Activated gamma-delta T cell treated with anti-CD3 and anti-CD28 coated beads, Interleukin-2, amount 50 U/mL, for 16 hours (primary cell): Measurements from ENCODE around the gene GDPD2.
A peak's percentile ranks its signal among the peaks of the same experiment; 100 is the strongest.

Source experiments
- DNase-seq: peaks from one replicate; pipeline ENCODE4 v3.0.0-alpha.2; 2020; ENCODE audit warnings: low read depth

GDPD2 gene

GRCh38 chrX:70437921-70438665 lies 15.0 kb downstream of the GDPD2 start:
- no peak for DNase-seq

GRCh38 chrX:70439016-70439415 lies 15.9 kb downstream of the GDPD2 start:
- DNase-seq, result no peak

- DNase-seq, result no peak
Measured at GRCh38 chrX:70442224-70442623, 19.1 kb downstream of the GDPD2 start.

GRCh38 chrX:70444326-70444945 lies 21.3 kb downstream of the GDPD2 start, which contains the start of gene DLG3:
DLG3 (plus strand) TSS chrX:70444835; CDS start chrX:70445202, 367 bp downstream.
- DNase-seq, result no peak

GRCh38 chrX:70444946-70445656 lies 22.0 kb downstream of the GDPD2 start:
- no peak for DNase-seq

- DNase-seq, result no peak
Measured at GRCh38 chrX:70445951-70446350, 22.8 kb downstream of the GDPD2 start.

GRCh38 chrX:70446380-70447350 lies 23.6 kb downstream of the GDPD2 start:
- DNase-seq, result no peak

GRCh38 chrX:70449457-70449966 lies 26.4 kb downstream of the GDPD2 start:
- DNase-seq, result no peak

GRCh38 chrX:70452143-70452733 lies 29.1 kb downstream of the GDPD2 start:
- DNase-seq, result peak; percentile 42

GRCh38 chrX:70453024-70453618 lies 30.0 kb downstream of the GDPD2 start:
- DNase-seq, result no peak

- DNase-seq, result peak; percentile 30
Measured at GRCh38 chrX:70454441-70455365, 31.6 kb downstream of the GDPD2 start.

GRCh38 chrX:70455366-70456202 lies 32.5 kb downstream of the GDPD2 start:
- no peak for DNase-seq

- no peak for DNase-seq
Measured at GRCh38 chrX:70456256-70456655, 33.1 kb downstream of the GDPD2 start.

GRCh38 chrX:70461026-70461425 lies 37.9 kb downstream of the GDPD2 start:
- DNase-seq, result no peak

- DNase-seq, result no peak
Measured at GRCh38 chrX:70464051-70464450, 40.9 kb downstream of the GDPD2 start.

GRCh38 chrX:70466968-70467367 lies 43.9 kb downstream of the GDPD2 start:
- DNase-seq, result no peak

- no peak for DNase-seq
Measured at GRCh38 chrX:70468709-70469108, 45.6 kb downstream of the GDPD2 start.

GRCh38 chrX:70470850-70471289 lies 47.8 kb downstream of the GDPD2 start:
- no peak for DNase-seq
